Suppressor macrophage (primary cell): ENCODE results near the gene DLGAP5.

Source experiments
- DNase-seq, 4 experiments: peaks; one replicate each; pipeline ENCODE4 v3.0.0-alpha.2; 2020 to 2022

DLGAP5 gene

GRCh38 chr14:55129428-55130195 is 61.8 kb downstream of the DLGAP5 start:
- peak; percentile 79 to 88 (median 84) for DNase-seq

GRCh38 chr14:55129086-55129427 is 62.3 kb downstream of the DLGAP5 start, which contains the start of gene LGALS3:
Gene LGALS3 (plus strand): TSS chr14:55129252. CDS start chr14:55137374, 8,122 bp downstream.
- peak; percentile 88 to 96 (median 94) for DNase-seq

- DNase-seq, result peak in 3 of 4 experiments; percentile 46 to 63 (median 61)
Measured at GRCh38 chr14:55128386-55129085, 62.8 kb downstream of the DLGAP5 start.

- DNase-seq, result peak in 2 of 4 experiments; percentile 9 to 40
Measured at GRCh38 chr14:55127460-55127951, 63.9 kb downstream of the DLGAP5 start.

- DNase-seq, result peak in 2 of 4 experiments; percentile 55 to 66
Measured at GRCh38 chr14:55126932-55127459, 64.4 kb downstream of the DLGAP5 start.

- peak; percentile 35 to 64 (median 53) for DNase-seq
Measured at GRCh38 chr14:55126034-55126433, 65.4 kb downstream of the DLGAP5 start.

- DNase-seq, result peak; percentile 77 to 93 (median 88)
Measured at GRCh38 chr14:55125403-55125802, 66.0 kb downstream of the DLGAP5 start.

- DNase-seq, result no peak
Measured at GRCh38 chr14:55124774-55125386, 66.5 kb downstream of the DLGAP5 start.

GRCh38 chr14:55123852-55124639 is 67.3 kb downstream of the DLGAP5 start:
- DNase-seq, result peak in 2 of 4 experiments; percentile 41 to 48

GRCh38 chr14:55123101-55123500 is 68.3 kb downstream of the DLGAP5 start:
- DNase-seq, result peak; percentile 57 to 85 (median 83)

- peak in 1 of 4 experiments; percentile 36 for DNase-seq
Measured at GRCh38 chr14:55122440-55122986, 68.9 kb downstream of the DLGAP5 start.

- no peak for DNase-seq
Measured at GRCh38 chr14:55121628-55122439, 69.6 kb downstream of the DLGAP5 start.

- DNase-seq, result peak; percentile 61 to 89 (median 82)
Measured at GRCh38 chr14:55120571-55121495, 70.6 kb downstream of the DLGAP5 start.

- DNase-seq, result no peak
Measured at GRCh38 chr14:55118761-55119160, 72.6 kb downstream of the DLGAP5 start.

GRCh38 chr14:55117803-55118441 is 73.5 kb downstream of the DLGAP5 start:
- peak; percentile 85 to 96 (median 90) for DNase-seq

- peak in 3 of 4 experiments; percentile 44 to 55 (median 54) for DNase-seq
Measured at GRCh38 chr14:55116246-55117030, 74.9 kb downstream of the DLGAP5 start.

GRCh38 chr14:55115861-55116245 is 75.5 kb downstream of the DLGAP5 start:
- DNase-seq, result no peak

GRCh38 chr14:55115460-55115859 is 75.9 kb downstream of the DLGAP5 start:
- peak; percentile 37 to 62 (median 58) for DNase-seq
